ENCODE data around the gene NODAL. TPM values are rescaled to one million over a fixed set of nuclear protein-coding genes. Genes with fewer than 3 reads are reported as not detected.

Gene NODAL
- total RNA-seq, 1 donor from 2014 or later: 0.38 TPM

GRCh38 chr10:70437721-70438120 is 3.8 kb downstream of the NODAL start:
- DNase-seq (ENCODE audit: low spot score): no peak
- intact Hi-C loops (cut with DNase I): no loop called here

GRCh38 chr10:70435241-70436085 is 6.0 kb downstream of the NODAL start:
- intact Hi-C loops (cut with DNase I): no loop called here
- DNase-seq (ENCODE audit: low spot score): no peak

- no peak for DNase-seq (ENCODE audit: low spot score)
- intact Hi-C loops (cut with DNase I): loop anchor here (2.0 kb wide), 1 partner anchor 25 kb away; no protein-coding TSS in a partner anchor
Observed at GRCh38 chr10:70433581-70434280, 7.8 kb downstream of the NODAL start.

DNA sequence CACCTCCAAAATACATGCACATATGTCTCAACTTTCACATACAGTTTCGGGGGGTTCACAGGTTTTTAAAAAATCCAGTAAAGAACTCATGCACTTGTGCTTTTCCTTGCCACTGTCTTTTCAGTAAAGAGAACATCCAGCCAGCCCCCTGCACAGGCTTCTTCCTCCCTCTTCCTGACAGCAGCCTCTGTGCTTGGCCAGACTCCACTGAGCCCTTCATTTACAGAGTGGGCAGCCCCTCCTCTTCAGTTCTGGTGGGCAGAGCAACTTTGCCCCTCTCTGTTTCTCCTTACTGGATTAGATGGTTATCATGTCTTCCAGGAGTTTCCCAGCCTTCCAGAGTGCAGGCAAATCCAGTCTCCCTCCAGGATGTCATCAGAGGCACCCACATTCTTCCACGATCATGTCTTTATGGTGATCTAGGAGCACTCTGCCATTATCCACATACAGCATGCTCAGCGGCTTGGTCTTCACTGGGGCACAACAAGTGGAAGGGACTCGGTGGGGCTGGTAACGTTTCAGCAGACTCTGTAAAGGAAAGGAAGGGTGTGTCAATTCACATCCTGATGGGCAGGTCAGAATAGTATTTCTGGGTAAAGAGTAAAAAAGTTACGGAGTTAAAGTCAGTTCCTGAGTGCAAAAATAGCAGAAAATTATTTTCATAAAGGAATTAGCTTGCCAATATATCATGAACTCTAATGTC is 8.8 kb downstream of the NODAL start:
- DNase-seq (ENCODE audit: low spot score): no peak

DNA sequence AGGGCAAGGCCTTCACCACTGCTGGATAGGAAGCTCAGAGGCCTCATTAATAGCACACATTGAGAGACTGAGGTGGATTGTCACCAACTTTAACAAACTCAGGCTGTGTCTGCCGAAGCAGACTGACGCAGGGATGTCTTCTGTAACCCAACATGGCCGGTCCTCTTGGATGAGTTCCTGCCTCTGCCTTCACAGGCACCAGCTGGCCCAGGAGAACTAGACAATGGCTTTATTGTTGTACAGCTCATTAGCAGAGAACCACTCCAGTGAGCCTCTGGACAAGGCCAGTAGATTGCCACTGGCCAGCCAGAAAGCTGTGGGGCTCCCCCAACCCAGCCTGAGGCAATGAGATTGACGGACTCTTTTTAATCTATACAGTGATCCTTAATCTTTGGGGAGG is 9.4 kb downstream of the NODAL start:
- no peak for DNase-seq (ENCODE audit: low spot score)
- intact Hi-C loops (cut with DNase I): loop anchor here (2.0 kb wide), 1 partner anchor 27 kb away; no protein-coding TSS in a partner anchor

More for the DNA sequence above, 8.8 kb downstream of the NODAL start:
- intact Hi-C loops (cut with DNase I): loop anchor here (2.0 kb wide), 1 partner anchor 26 kb away; no protein-coding TSS in a partner anchor

- DNase-seq (ENCODE audit: low spot score): no peak
- intact Hi-C loops (cut with DNase I): no loop called here
Observed at GRCh38 chr10:70430493-70431445, 10.7 kb downstream of the NODAL start.

DNA sequence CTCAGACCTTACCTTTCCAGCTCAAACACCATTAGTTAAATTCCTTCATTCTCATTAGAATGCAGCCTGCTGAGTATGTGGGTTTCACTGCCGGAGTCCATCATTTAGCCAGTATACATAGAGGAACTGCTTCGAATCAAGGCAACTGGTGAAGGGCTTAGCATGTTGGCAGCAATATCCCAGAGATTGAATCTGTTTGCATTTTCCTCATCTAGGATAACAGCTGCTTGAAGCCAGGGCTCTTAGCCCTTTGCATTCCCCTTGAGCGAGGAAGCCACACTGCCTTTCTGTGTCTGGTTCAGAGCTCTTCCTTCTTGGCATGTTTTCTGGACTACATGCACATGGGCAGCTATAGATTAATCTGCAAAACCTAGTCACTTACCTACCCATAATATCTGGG is 14.7 kb downstream of the NODAL start:
- intact Hi-C loops (cut with DNase I): no loop called here
- DNase-seq (ENCODE audit: low spot score): peak; percentile 5

- intact Hi-C loops (cut with DNase I): no loop called here
- no peak for DNase-seq (ENCODE audit: low spot score)
Observed at GRCh38 chr10:70425096-70425495, 16.4 kb downstream of the NODAL start.

GRCh38 chr10:70424320-70424719 is 17.2 kb downstream of the NODAL start:
- intact Hi-C loops (cut with DNase I): no loop called here
- no peak for DNase-seq (ENCODE audit: low spot score)

- DNase-seq (ENCODE audit: low spot score): no peak
- intact Hi-C loops (cut with DNase I): no loop called here
Observed at GRCh38 chr10:70418713-70419112, 22.8 kb downstream of the NODAL start.

DNA sequence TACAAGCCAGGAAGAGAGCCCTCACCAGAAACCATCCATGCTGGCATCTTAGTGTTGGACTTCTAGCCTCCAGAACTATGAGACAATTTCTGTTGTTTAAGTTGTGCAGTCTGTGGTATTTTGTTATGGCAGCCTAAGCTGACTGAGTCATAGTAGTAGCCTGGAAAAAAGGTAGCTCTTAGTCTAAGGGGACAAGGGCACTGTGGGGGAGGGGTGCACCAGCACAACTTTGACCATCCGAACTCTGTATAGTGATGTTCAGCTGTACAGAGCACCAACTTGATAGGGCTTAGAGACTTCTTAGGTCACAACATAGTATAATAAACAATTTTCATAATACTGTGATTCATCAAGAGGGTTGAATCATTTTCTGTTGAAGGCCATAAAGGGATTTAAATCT is 23.3 kb downstream of the NODAL start:
- intact Hi-C loops (cut with DNase I): no loop called here

DNA sequence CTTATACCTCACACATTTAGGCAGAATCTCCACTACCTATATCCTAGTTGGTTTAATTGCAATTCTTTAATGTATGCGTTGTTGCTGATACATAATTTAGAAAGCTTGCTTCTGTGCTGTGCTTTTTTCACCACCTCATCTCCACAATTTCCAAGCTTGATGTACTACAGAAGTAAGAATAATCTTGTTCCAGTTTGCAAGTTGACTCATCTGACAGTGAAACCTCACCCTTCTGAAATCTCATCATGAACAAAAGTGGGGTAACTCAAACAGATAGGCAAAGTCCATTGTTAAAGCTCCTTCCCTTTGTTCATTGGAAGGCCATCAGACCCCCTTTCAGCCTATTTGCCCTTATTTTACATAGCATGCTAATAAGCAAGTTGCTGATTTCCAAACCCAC is 23.9 kb downstream of the NODAL start:
- no peak for DNase-seq (ENCODE audit: low spot score)
- intact Hi-C loops (cut with DNase I): no loop called here

More for the DNA sequence above, 23.3 kb downstream of the NODAL start:
- no peak for DNase-seq (ENCODE audit: low spot score)

DNA sequence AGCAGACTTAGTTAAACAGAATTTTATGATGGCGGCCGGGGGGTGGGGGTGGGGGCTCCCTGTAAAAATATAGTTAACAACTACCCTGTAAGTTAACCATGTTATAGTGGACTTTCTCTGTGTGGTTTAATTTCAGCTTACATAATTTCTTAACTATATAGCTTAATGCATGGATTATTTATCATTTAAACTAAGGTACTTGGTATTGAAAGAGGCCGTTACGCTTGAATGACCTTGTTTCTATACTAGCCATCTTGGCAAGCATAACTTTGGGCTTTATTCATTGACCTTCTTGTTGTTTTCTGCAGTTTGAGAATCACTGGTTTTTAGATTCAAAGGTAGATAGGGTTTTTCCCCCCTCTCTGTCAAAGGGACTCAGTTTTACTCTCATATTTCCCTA is 29.1 kb downstream of the NODAL start:
- intact Hi-C loops (cut with DNase I): no loop called here
- no peak for DNase-seq (ENCODE audit: low spot score)

GRCh38 chr10:70410608-70411007 is 30.9 kb downstream of the NODAL start:
- intact Hi-C loops (cut with DNase I): no loop called here
- DNase-seq (ENCODE audit: low spot score): no peak

DNA sequence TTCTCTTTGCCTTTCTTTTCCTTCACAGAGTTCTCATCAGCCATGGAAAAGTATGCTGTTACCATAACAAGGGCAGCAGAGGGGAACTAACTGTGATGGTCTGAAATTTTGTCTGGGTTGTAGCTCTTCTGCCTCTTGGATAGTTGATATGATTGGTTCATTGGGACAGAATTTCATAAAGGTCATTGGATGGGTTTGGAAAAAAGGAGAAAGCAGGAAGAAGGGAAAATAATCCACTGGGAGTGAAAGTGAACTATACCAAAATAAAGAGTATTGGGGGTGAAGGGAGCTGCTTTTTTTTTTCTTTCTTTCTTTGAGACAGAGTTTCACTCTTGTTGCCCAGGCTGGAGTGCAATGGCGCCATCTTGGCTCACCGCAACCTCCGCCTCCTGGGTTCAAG is 31.7 kb downstream of the NODAL start:
- DNase-seq (ENCODE audit: low spot score): no peak
- intact Hi-C loops (cut with DNase I): no loop called here

GRCh38 chr10:70405037-70405824 is 36.2 kb downstream of the NODAL start:
- intact Hi-C loops (cut with DNase I): no loop called here
- DNase-seq (ENCODE audit: low spot score): peak; percentile 88

- intact Hi-C loops (cut with DNase I): no loop called here
- DNase-seq (ENCODE audit: low spot score): no peak
Observed at GRCh38 chr10:70404787-70405036, 36.8 kb downstream of the NODAL start.

DNA sequence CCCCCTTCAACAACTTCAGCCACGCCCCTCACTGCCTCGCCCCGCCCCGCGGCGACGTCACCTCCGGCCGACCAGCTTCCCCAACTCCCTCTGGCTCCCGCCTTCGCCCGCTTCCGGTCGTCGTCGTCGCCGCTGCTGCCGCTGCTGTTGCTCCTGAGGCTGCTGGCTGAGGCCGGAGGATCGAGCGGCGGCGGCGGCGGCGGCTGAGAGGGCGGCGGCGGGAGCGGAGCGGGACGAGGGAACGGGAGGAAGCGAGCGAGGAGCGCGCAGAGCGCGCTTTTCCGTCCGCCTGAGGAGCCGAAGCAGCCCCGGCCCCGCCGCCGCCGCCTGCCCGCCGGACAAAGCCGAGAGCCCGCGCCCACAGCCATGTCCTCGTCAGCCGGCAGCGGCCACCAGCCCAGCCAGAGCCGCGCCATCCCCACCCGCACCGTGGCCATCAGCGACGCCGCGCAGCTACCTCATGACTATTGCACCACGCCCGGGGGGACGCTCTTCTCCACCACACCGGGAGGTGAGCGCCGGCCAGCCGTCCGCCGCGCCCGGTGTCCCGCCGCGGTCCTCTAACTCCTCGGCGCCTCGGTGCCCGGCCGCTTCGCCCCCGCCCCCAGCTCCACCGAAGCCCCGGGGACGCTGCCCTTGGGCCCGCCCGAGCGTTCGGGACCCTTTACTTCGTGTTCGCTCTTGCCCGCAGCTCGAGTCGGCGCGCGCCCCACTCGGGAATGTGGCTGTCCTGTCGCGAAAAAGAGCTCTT is 37.3 kb downstream of the NODAL start, which contains the start of gene EIF4EBP2:
Gene EIF4EBP2, plus strand, starts transcription at position 110 of the 751 bp plus-strand sequence. Its CDS starts 257 bp downstream, at position 367.
- peak; percentile 100 for DNase-seq (ENCODE audit: low spot score)
- intact Hi-C loops (cut with DNase I): no loop called here
